DND-41 (cell line): ENCODE results near the gene CDYL.

Source experiments
- CTCF ChIP-seq: IDR thresholded peaks from 2 replicates; pipeline ENCODE4 v1.5.1; 2012; ENCODE audit warnings: borderline replicate concordance, low read length, moderate library complexity, mild to moderate bottlenecking; ENCODE audit not compliant: poor library complexity, severe bottlenecking; ENCODE audit errors: extremely low read depth
- EZH2 ChIP-seq: IDR thresholded peaks from 3 replicates; pipeline ENCODE4 v1.6.1; 2012; ENCODE audit warnings: borderline replicate concordance, low read depth, mild to moderate bottlenecking, moderate library complexity, low read length, inconsistent platforms; ENCODE audit not compliant: severe bottlenecking

GRCh38 chr6:4852938-4853337 lies 76.7 kb downstream of the CDYL start:
- TF ChIP-seq CTCF: no peak
- TF ChIP-seq EZH2: no peak
